PC-9 (cell line): ENCODE data around the gene SMIM11. TPM values are rescaled to one million over a fixed set of nuclear protein-coding genes. Genes with fewer than 3 reads are reported as not detected.

Source experiments
- BruUV-seq: library from RNA; stranded (reverse); fragments of 400-500 nt; replicated peaks from 2 replicates; lab custom pipeline; 2021; lab: Mats Ljungman, UMichigan
- CTCF ChIA-PET: fragments of 300-600 bp; sonication (Branson Sonifier 250); formaldehyde crosslinking; loops from one replicate; lab custom pipeline; 2022; ENCODE audit warnings: antibody characterized with exemption; lab: Charles Lee
- POLR2A ChIA-PET: fragments of 300-600 bp; sonication (Branson Sonifier 250); formaldehyde crosslinking; loops from one replicate; lab custom pipeline; 2022; ENCODE audit warnings: antibody characterized with exemption; ENCODE audit not compliant: unreplicated experiment; lab: Charles Lee
- DNase-seq, 2 experiments: peaks; one replicate each; pipeline versions ENCODE4 v3.0.0 to v3.0.0-alpha.2; 2015 to 2022; ENCODE audit warnings: mixed read lengths in 1 of 2
- H2AFZ ChIP-seq: fragments of 200-600 bp; sonication (generic); 2 replicates; pipeline ENCODE4 v1.8.1; 2017; ENCODE audit warnings: antibody characterized with exemption
- H3F3A ChIP-seq: fragments of 200-600 bp; sonication (generic); 2 replicates; pipeline ENCODE4 v1.8.1; 2017; ENCODE audit warnings: antibody characterized with exemption, mild to moderate bottlenecking, low read depth; ENCODE audit not compliant: insufficient read depth
- H3K27ac ChIP-seq: fragments of 200-600 bp; sonication (generic); 2 replicates; pipeline ENCODE4 v1.6.1; 2016; ENCODE audit warnings: mixed run types
- H3K27me3 ChIP-seq: fragments of 200-600 bp; sonication (generic); 2 replicates; pipeline ENCODE4 v1.6.1; 2016; ENCODE audit warnings: low read depth, mixed run types; ENCODE audit not compliant: insufficient read depth
- H3K36me3 ChIP-seq: fragments of 200-600 bp; sonication (generic); 2 replicates; pipeline ENCODE4 v1.6.1; 2016; ENCODE audit warnings: low read depth, mixed run types
- H3K4me1 ChIP-seq: fragments of 200-600 bp; sonication (generic); replicated peaks from 2 replicates; pipeline ENCODE4 v1.6.1; 2016; ENCODE audit warnings: mixed run types; ENCODE audit not compliant: insufficient read depth
- H3K4me2 ChIP-seq: fragments of 200-600 bp; sonication (generic); 2 replicates; pipeline ENCODE4 v1.6.1; 2017; ENCODE audit warnings: mixed run types
- H3K4me3 ChIP-seq: fragments of 200-600 bp; sonication (generic); 2 replicates; pipeline ENCODE4 v1.6.1; 2016; ENCODE audit warnings: mixed run types
- H3K79me2 ChIP-seq: fragments of 200-600 bp; sonication (generic); 2 replicates; pipeline ENCODE4 v1.6.1; 2017; ENCODE audit warnings: low read depth, mixed run types
- H3K9me2 ChIP-seq: fragments of 200-600 bp; sonication (generic); 2 replicates; pipeline ENCODE4 v1.8.1; 2017; ENCODE audit warnings: mild to moderate bottlenecking; ENCODE audit not compliant: insufficient read depth
- H3K9me3 ChIP-seq: fragments of 200-600 bp; sonication (generic); 2 replicates; pipeline ENCODE4 v1.8.1; 2016; ENCODE audit warnings: low read depth; ENCODE audit not compliant: insufficient read depth
- H4K20me1 ChIP-seq: fragments of 200-600 bp; sonication (generic); 2 replicates; pipeline ENCODE4 v1.8.1; 2017; ENCODE audit not compliant: insufficient read depth
- CTCF ChIP-seq: fragments of 200-600 bp; sonication (generic); conservative IDR thresholded peaks from 2 replicates; pipeline ENCODE4 v1.6.1; 2017; ENCODE audit warnings: mixed run types, antibody characterized with exemption, mild to moderate bottlenecking, moderate library complexity
- EZH2 ChIP-seq: fragments of 200-600 bp; sonication (generic); IDR thresholded peaks from 2 replicates; pipeline ENCODE4 v1.8.0; 2017; ENCODE audit warnings: antibody characterized with exemption, low read depth
- intact Hi-C: fragments of 100-400 bp; cut with micrococcal nuclease; formaldehyde crosslinking; loops from one replicate; pipeline ENCODE4 v1.10.0; 2022; ENCODE audit not compliant: unreplicated experiment
- total RNA-seq: library from RNA; stranded (reverse); gene quantifications from 2 replicates; pipeline ENCODE4 v1.2.3, GENCODE V29; 2021

Gene SMIM11
- total RNA-seq, 1 experiment from 2014 or later, result 3.1 TPM

- peaks cover 4% of the 10 kb centered on the region; the same call in 1 of the 2 replicates for H3K27me3 ChIP-seq
- no peak overlapping the region for H3K27ac ChIP-seq
- H3K9me2 ChIP-seq, result no peaks in the 10 kb centered on the region
- ChIA-PET POLR2A (no interaction called here), CTCF (no interaction called here)
- H3K4me2 ChIP-seq, result no peak overlapping the region
- no peaks in the 10 kb centered on the region for H3K9me3 ChIP-seq
- TF ChIP-seq CTCF (no peak), EZH2 (no peak)
- no peaks in the 10 kb centered on the region for H3K4me1 ChIP-seq
- no peak for DNase-seq
- no peaks in the 10 kb centered on the region for H4K20me1 ChIP-seq
- H2AFZ ChIP-seq, result no peak overlapping the region
- no peaks in the 10 kb centered on the region for H3K79me2 ChIP-seq
- no peaks in the 10 kb centered on the region for H3K36me3 ChIP-seq
- intact Hi-C loops, result loop anchor here (10.0 kb wide), 1 partner anchor 408 kb away; no protein-coding TSS in a partner anchor
- no peaks in the 10 kb centered on the region for H3F3A ChIP-seq
- no TSS peak for BruUV-seq
- no peak overlapping the region for H3K4me3 ChIP-seq
These were observed 43.0 kb upstream of the SMIM11 start for GRCh38 chr21:34332347-34332746.

- intact Hi-C loops, result loop anchor here (10.0 kb wide), 1 partner anchor 408 kb away; no protein-coding TSS in a partner anchor
- DNase-seq, result no peak
- POLR2A ChIA-PET, result no interaction called here
- Histone ChIP-seq H3K4me1 (no peaks in the 10 kb centered on the region), H3K79me2 (no peaks in the 10 kb centered on the region), H3K4me3 (no peak overlapping the region), H4K20me1 (no peaks in the 10 kb centered on the region), H3K36me3 (no peaks in the 10 kb centered on the region), H3F3A (no peaks in the 10 kb centered on the region), H3K4me2 (no peak overlapping the region), H3K27ac (no peak overlapping the region), H3K27me3 (no peaks in the 10 kb centered on the region), H3K9me3 (no peaks in the 10 kb centered on the region), H2AFZ (no peak overlapping the region), H3K9me2 (no peaks in the 10 kb centered on the region)
- no peak for TF ChIP-seq CTCF
- TF ChIP-seq EZH2, result no peak
- CTCF ChIA-PET, result interaction anchor here (0.6 kb wide), 1 partner anchor 1967 kb away, joined by 6 read pairs; no protein-coding TSS in a partner anchor
- no TSS peak for BruUV-seq
These were observed 42.1 kb upstream of the SMIM11 start for GRCh38 chr21:34333121-34333739.

DNA sequence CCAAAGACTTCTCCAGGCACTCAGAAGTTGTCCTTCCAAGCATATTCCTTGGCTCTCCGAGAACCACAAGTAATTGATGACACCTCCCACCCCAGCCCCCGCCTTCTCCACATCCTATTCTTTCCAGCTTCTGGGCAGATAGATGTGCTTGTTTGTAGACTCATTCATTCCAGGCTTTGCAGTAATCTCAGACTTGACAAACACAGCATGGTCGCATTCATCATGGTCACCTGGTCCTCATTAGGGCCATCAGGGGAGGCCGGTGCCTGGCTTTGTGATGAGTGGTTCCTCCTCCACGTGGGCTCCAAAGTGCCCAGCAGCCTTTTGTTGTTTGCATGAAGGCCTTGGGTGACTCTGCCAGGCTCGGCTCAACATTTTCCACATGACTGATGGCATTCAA, 40.0 kb upstream of the SMIM11 start:
- BruUV-seq, result no TSS peak
- Histone ChIP-seq H2AFZ (no peak overlapping the region), H3K4me2 (no peak overlapping the region), H3K4me3 (no peak overlapping the region), H3K36me3 (no peaks in the 10 kb centered on the region), H3K27me3 (0 out of 2 replicates have a peak, but pooled peaks cover 3% of the 10 kb centered on the region), H3K9me3 (no peaks in the 10 kb centered on the region), H3K79me2 (no peaks in the 10 kb centered on the region), H4K20me1 (no peaks in the 10 kb centered on the region), H3K4me1 (no peaks in the 10 kb centered on the region), H3K27ac (no peak overlapping the region), H3K9me2 (no peaks in the 10 kb centered on the region), H3F3A (no peaks in the 10 kb centered on the region)
- DNase-seq, result no peak
- POLR2A ChIA-PET, result interaction anchor here (0.6 kb wide), 1 partner anchor 13 kb away, joined by 3 read pairs; no protein-coding TSS in a partner anchor
- CTCF ChIA-PET, result no interaction called here
- intact Hi-C loops, result loop anchor here (10.0 kb wide), 1 partner anchor 411 kb away; no protein-coding TSS in a partner anchor
- TF ChIP-seq EZH2 (no peak), CTCF (no peak)
